HS-27A (cell line): Measurements from ENCODE around the gene SUSD5.

ENCODE experiments used
- DNase-seq: peaks from one replicate; pipeline ENCODE4 v3.0.0-alpha.2; 2012; ENCODE audit warnings: low read depth, missing footprints

The SUSD5 gene

DNA sequence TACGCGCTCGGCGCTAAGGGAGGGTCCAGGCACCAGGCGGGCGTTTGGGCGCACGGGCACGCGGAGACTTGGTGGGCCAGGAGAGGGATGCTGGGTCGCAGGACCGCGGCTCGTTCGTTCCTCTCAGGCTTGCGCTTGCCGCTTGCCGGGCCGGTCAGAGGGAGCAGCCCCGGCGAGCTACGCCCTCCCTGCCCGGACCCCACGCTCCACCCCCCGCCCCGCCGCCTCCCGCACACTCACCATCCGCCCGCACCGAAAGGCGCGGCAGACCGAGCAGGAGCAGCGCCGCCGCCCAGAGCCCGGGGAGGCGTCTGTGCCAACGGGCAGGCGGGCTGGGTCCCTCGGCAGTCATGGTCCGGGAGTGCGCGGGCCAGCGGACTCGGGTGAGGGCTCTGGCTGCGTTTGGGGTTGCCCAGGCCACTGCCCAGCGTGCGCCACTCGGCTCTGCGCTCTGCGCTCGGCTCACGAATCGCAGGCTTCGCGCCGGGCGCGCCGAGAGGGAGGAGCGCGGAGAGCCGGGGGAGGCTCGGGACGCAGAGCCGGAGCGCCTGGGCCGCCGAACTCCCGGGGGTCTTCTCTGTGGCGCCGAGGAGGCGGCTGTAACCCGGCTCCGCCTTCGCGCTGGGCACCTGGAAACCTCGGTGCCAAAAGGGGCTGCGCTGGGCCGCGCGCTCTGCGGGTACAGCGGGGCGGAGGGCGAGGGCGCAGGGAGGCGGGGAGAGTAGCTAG lies at the start of gene SUSD5:
Gene SUSD5, minus strand, starts transcription at position 365 of the 729 bp plus-strand sequence. Its CDS starts 13 bp downstream, at position 352.
- DNase-seq = no peak

DNA sequence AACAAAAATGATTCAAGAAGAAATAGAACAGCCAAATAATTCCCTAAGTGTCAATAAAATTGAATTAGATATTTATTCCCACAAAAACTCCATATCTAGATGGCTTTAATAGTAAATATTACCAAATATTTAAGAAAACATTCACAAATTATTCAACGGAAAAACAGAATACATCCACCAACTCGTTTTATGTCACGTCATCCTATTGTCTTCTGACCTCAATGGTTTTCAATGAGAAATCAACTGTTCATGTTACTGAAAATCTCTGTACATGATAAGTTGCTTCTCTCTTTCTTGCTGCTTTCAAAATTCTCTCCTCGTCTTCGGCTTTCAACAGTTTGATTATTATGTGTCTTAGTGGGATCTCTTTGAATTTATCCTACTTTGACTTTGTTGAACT lies 41.5 kb upstream of the SUSD5 start:
- no peak for DNase-seq

DNA sequence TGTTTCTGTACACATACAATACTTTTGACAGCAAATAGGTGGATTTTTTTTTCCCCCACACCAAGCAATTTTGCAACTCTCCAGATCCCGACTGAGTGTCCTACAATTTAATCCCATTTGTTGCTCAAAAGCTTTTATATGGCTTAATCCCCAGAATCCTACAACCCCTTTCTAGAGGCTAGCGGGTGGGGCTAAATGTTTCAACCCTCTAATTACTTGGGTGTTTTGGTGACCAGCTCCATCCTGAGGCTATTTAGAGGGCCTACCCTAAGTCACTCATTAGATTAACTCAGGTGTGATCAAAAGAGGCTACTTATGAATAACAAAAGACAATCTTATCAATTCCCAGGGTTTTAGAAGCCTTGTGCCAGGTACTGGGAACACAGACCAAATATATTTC lies 37.6 kb upstream of the SUSD5 start:
- DNase-seq = no peak

DNA sequence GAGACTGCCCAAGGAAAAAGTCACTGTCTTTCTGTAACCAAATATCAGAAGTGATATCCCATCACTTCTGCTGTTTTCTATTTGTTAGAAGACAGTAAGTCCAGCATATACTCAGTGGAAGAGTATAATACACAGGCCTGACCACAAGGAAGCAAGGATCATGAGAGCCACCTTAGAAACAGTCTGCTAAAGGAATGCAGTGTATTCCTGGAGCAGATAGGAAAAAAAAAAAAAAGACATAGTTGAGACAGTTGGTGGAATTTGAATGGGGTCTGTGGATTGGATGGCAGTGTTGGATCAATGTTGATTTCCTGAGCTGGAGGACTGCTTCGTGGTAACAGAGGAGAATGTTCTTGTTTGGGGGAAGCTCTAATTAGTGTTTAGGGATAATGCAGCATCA lies 32.1 kb upstream of the SUSD5 start:
- DNase-seq = peak; percentile 11

DNA sequence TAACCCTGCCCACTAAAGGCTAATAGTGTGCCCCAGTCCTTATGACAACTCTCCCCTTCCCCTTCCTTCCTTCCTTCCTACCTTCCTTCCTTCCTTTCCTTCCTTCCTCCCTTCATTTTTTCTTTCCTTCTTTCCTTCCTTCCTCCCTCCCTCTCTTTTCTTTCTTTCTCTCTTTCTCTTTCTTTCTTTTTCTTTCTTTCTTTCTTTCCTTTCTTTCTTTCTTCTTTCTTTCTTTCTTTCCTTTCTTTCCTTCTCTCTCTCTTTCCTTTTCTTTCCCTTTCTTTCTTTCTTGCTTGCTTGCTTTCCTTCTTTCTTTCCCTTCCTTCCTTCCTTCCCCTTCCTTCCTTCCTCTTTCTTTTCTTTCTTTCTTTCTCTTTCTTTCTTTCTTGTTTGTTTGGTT lies 28.2 kb upstream of the SUSD5 start:
- DNase-seq = no peak

DNA sequence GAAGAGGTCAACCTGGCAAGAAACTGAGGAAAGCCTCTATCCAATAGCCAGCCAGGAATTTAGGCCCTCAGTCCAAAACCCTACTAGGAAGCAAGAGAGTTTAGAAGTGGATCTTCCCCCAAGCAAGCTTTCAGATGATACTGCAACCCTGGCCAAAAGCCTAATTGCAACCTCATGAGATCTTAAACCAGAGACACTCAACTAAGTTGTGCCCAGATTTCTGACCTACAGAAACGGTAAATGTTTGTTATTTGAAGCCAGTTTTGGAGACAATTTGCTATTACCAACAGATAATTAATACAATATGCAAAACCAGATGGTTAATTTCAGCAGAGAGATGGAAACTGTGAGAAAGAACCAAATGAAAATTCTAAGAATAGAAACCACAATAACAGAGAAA lies 21.7 kb upstream of the SUSD5 start:
- DNase-seq = no peak

DNA sequence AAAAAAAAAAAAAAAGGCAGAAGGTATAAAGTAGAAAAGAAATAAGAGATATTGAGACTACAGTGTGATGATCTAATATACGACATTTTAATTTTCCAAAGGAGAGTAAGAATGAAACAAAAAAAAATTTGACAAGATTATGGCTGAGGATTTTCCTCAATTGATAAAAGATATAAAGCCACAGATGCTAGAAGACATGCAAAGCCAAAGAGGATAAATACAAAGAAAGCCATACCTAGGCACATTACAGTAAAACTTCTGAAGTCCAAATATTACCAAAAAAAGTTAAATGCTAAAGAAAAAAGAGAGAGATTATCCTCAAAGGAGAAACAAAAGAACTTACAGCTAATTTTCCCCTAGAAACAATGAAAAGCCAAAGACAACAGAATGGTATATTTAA lies 20.3 kb upstream of the SUSD5 start:
- no peak for DNase-seq

DNA sequence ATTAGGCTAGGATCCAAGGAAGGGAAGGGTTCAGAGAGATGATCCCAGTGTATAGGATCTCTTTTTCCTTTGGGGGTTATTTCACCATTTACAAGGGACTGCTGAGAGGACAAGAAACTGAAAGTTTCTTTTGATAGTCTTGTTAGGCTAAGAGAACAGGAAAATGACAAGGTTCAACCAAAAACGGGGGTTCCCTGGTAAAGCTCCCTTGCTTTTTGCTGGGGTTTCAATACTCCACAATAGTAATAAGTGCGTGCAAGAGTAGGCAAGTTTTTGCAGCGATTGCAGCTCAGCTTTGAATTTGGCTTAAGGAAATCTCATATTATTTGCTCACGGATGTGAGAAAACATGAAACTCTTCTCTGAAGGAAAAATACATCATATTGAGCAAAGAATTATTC lies 18.8 kb upstream of the SUSD5 start:
- DNase-seq = no peak

DNA sequence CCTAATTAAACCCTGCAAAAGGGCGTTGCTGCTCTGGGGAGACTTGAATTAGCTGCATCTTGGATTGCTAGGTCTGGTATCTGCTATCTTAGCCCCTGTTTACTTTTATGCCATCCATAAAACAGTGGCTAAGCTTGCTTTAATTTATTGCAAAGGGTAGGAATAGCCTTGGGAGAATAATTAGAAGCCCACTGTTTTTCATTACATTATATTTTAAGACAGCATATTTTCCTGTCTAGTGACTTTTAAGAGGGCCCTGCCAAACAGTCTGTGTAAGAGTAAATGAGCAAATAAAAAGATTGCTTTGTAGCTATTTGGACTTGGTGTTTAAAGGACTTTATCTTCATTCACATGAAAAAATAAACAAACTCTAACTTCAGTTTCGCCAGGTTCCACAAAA lies 17.4 kb upstream of the SUSD5 start:
- DNase-seq = no peak

DNA sequence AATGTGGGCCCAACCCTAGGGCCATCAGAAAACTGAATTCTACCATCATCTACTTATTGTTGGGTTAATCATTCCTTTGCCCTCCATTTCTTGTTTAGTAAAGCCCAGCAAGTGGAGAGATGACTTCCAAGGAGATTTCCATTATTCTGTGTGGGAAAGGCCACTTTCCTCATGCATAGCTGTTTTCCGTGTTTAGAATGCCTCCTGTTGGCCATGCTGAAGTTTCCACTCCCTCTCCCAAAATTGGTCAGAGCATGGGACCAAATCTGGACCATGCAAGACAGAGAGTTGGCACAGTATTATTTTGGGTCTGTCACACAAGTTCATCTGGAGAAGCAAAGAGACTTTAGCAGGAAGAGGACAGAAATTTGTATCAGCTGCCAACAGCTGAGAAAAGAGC lies 15.3 kb upstream of the SUSD5 start:
- DNase-seq = no peak

DNA sequence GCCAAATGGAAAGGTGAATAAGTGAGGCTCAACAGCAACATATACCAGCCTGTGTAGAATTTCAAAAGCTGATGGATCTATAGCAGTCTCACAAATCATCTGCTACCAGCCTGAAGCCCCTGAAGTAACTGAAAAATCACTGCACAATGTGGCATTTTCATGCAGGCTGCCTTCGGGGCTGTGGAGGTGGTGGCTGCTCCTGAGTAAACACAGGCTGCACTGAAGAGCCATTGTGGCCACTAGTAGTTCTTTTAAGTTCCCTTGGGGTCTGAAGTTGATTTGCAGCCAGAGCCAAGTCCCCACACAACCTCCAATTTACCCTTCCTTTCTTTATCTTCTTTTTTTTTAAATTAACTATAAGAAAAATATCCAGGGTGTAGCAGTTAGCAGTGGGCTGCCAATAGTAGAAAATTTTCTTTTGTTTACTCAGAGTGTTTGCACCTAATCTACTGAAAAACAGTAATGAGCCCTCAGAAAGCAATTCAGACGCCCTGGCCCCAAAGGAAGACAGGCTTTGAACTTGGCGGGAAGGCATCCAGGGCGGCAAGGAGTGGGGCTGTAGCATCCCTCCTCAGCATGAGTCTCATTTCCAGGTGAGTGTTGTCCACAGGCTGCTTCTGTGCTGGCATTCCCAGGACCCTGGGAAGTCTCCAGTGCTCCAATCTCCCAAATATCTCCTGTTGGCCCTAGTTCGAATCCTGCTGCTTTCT lies 13.3 kb upstream of the SUSD5 start:
- DNase-seq = no peak

DNA sequence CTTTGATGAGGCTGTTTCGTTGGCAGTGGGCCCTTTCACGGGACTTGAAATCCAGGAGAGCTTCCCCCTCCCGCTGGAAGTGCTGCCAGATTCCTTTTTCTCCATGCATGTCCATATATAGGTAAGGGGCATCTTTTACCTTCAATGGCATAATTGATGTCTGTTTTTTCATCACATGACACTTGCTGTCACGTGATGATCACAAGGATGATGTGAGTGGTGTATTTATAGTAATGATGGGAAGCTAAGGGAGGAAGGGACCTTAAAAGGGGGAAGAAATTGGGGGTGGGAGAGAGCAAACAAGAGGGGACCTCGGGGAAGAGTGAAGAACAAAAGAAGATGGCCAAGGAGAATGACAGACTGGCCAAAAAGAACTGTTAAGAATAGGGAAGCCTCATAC lies 11.3 kb upstream of the SUSD5 start:
- DNase-seq = no peak

DNA sequence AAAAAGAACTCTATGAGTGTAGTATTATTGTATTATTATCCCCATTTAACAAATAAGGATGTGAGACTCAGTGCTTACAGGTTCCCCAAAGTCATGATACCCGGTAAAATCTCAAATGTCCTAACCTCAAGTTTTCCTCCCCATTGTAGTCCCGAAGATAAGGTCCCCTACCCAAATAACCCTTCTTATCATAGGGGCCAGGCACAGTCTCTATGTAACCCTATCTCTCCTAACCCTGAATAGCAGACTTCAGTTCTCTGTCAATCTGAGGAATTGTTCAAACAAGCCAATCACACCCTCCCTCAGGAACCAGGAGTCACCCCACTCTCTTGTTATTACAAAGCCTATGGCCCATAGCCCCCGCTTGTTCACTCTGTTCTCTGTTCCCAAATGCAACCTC lies 10.5 kb upstream of the SUSD5 start:
- no peak for DNase-seq

DNA sequence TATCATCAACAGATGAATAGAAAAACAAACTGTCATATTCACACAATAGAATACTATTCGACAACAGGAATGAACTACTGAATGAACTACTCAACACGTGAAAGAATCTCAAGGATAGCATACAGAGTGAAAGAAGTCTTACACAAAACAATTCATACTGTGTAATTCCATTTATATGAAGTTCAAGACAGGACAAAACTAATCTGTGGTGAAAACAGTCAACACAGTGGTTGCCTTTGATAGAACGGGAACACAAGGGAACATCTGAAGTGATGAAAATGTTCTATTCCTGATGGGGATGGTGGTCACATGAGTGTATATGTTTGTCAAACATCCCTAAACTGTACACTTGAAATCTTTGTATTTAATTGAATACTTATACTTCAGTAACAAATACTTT lies 2.6 kb upstream of the SUSD5 start:
- DNase-seq = no peak

DNA sequence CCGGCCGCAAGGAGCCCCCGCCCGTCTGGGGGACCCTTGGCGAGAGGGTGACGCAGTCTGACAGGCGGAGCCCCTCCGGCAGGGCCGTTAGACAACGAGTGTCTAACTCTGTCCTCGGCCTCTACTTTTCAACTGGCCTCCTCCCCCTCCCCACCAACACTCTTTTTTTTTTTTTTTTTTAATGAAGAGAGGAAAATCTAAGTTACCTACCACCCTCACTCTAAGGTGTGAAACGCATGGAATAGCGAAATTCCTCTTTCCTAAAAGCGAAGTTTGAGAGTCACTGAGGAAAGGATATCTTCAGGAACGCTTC lies 521 bp upstream of the SUSD5 start:
- DNase-seq = no peak

DNA sequence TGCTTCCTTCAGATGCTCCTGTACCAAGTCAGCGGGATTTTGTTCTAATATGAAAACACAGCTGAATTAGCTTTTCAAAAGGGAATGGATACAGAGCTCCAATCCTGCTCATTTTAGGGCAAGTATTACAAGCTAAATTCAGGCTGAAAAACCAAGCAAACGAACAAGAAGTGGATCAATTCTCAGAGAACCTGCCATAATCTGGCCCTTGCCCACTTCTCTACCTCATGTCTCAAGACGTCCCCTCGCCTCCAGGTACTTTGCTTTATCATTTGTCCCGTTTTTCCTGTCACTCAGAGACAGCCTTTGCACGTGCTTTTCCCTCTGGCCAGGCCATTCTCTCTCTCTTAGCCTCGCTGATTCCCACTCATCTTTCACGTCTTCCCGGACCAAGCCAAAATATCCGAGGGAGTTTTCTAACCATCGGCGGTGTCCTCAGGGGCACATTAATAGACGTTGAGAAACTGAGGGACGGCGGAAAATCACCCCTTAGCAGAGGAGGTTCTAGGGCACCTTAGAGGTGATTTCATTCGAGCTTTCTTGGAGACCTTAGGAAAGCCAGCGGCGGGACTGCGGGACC lies 654 bp downstream of the SUSD5 start:
- no peak for DNase-seq

DNA sequence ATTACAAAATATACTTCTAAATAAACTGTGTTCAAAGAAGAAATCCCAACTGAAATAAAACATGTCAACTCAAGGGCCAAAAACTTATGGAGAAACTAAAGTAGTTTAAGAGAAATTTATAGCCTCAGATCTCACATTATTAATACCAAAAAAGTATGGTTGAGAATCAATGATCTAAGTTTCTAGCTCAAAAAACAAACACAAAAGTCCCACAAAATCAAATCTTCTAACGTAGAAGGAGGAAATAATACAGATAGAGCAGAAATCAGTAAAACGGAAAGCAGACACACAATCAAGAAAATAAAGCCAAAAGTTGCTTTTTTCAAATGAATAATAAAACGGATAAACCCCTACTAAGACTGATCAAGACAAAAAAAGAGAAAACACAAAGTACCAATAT lies 2.9 kb downstream of the SUSD5 start:
- DNase-seq = no peak

DNA sequence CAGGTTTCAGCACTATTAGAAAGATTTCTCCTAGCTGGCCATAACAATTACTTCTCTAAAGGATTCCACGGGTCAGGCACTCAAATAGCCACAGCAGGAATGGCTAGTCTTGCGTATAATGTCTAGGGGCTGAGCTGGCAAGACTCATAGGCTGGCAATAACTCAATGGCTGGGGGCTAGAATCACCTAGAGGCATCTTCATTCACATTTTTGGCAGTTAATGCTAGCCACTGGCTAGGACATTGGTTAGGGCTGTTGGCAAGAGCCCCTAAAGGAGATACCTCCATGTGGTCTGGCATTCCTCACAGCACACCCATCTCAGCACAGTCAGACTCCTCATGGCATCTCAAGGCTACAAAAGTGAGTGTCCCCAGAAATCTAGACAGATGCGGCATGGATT lies 6.2 kb downstream of the SUSD5 start:
- DNase-seq = no peak

DNA sequence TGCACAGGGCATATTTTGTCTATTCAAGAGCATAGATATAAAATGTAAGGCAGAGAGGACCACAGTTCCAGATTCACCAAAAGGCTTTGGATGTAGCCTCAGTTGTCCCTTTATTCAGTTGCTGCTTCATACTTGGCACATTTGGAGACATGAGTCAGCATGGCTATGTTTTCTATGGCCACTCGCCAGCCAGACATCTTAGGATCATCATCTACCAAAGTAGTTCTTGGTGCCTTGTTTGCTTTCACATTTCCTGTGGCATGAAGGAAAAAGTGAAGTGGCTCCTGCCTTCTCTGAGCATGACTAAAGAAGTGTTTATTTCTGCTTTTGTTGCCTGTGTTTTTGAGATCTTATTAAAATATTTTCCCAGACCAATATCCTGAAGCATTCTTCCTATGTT lies 7.2 kb downstream of the SUSD5 start:
- DNase-seq = peak; percentile 78

DNA sequence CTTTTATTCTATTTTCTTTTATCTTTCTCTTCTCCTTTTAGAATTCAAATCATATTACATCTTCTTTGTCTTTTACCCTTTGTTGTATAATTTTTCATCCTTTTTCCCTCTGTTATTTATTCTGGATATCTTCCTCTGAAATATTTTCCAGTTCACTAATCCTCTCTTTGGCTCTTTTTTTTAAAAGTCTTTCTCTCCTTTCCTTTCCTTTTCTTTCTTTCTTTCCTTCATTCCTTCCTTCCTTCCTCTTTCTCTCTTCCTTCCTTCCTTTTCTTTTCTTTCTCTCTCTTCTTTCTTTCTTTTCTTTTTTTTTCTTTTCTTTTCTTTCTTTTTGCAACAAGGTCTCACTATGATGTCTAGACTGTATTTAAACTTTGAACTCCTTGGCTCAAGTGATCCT lies 9.3 kb downstream of the SUSD5 start:
- DNase-seq = no peak

DNA sequence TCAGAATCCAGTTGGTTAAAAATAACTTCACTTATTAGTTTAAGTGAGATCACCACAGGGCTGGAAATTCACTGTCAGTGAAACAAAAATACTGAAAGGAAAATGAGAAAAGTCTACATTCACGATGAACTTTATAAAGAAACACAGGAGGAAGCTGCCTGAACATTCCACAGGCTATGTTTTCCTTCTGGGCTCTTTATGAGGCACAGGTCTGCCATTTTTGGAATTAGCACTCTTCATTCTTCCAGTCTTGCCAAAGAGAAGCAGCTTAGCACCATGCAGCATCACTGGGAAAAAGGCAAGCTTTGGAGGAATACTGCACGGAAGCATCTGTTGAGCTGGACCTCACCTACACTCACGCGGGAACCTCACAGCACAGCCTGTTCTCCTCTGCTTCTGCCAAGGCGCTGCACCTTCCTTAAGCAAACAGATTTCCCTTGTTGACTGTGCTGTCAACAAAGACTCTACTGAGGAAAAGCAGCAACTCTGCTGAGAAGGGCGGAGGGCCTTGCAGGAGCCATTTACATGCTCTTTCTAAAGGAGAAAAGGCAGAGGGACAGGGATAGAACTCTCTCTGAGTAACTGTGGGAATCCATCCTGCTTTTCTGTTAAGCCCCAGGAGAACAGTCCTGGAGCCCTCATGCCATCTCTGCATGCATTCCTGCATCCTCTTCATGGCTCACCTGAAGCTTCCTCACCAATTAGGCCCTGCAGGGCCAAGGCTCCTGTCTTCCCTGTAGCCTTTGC lies 15.7 kb downstream of the SUSD5 start:
- DNase-seq = no peak

DNA sequence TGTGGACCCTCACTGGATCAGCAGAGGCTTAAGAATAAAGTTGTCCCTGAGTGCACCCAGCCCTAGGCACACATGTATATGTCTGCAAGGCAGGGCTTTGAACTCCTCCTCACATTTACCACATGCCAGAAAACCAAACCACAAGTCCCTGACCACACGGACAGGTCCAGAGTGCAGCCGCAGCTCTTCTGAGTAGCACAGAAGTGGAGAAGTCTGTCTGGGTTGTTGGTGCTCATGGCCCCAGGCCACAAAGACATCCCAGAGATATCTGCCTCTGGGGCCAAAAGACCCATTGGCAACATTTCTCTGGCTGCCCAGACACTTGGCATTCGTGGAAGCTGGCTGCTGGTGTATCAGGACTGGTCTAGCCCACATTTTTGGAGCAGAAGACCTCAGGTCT lies 17.4 kb downstream of the SUSD5 start:
- DNase-seq = no peak

DNA sequence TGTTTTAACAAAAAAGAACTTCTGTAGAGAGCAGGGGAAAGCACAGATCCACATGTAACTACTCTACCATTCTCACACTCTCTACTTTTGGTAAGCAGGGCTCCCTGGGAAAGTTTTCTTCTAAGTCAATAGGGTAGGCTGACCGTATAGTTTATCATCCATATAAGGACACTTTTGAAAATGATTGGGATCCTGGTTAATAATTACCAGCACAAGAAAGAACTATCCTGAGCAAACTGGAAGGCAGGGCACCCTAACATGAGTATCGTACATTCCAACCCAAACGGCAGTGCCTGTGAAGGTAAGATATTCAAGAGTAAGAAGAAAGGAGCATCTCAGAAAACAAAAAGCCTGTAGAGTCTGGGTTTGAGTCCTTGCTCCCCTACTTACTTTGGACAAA lies 22.1 kb downstream of the SUSD5 start:
- no peak for DNase-seq
